ENCODE measurements around the gene HMGN4. TPM values are rescaled to one million over a fixed set of nuclear protein-coding genes. Genes with fewer than 3 reads are reported as not detected.
A peak's percentile ranks its signal among the peaks of the same experiment; 100 is the strongest.

Gene HMGN4
- total RNA-seq, 1 donor from 2014 or later: 59.5 TPM

DNA sequence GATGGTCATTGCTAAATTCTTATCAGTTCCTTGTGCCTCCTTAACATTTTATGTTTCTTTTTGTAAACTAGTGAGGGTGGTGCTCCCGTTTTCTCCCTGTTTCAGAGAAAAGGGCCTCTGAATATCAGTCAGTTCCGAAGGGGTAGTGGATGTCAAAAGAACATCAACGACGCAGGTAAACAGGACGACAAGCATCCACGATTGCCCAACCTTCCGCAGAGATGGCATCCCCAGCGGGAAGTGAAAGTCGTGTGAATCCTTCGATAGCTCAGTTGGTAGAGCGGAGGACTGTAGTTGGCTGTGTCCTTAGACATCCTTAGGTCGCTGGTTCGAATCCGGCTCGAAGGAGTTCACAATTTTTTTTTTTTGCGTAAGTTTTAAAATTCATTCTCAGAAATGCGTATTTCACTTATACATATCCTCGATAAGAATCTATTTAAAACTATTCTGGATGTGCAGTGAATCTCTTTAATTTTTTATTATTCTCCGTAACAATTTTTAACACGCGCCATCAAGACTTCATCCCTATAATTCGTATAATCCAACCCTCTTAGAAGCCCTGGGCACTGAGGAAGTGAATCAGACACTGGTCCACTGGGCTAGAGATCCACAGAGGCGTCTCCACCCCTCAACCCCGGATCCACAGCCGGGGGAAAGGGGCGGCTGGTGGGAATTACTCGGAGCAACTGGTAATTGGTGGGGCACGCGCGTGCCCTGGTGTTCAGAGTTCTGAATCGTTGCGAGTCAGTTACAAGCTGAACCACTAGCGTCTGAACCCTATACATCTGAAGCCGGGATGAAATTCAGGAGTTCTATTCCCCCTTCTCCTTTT is 30.7 kb downstream of the HMGN4 start:
- Histone ChIP-seq H3K4me3 (ENCODE audit: low read depth, low read length) (peak overlapping the region; percentile 45), H3K27me3 (ENCODE audit: control insufficient read depth, insufficient read depth, low read length) (no peaks in the 10 kb centered on the region), H3K36me3 (ENCODE audit: control insufficient read depth, insufficient read depth, low read length) (no peaks in the 10 kb centered on the region)
- DNase-seq (ENCODE audit: low read depth) (peak; percentile 89), FAIRE-seq (no peak)
- peak; percentile 29 for TF ChIP-seq CTCF (IDR thresholded peaks at IDR 0.05; ENCODE audit: insufficient read depth, low read length, severe bottlenecking)

- Histone ChIP-seq H3K4me3 (ENCODE audit: low read depth, low read length) (peak overlapping the region; percentile 36), H3K36me3 (ENCODE audit: control insufficient read depth, insufficient read depth, low read length) (no peaks in the 10 kb centered on the region), H3K27me3 (ENCODE audit: control insufficient read depth, insufficient read depth, low read length) (no peaks in the 10 kb centered on the region)
- no peak for TF ChIP-seq CTCF (IDR thresholded peaks at IDR 0.05; ENCODE audit: insufficient read depth, low read length, severe bottlenecking)
- no peak for FAIRE-seq
- DNase-seq (ENCODE audit: low read depth): no peak
Measured at GRCh38 chr6:26569433-26569764, 31.2 kb downstream of the HMGN4 start.

DNA sequence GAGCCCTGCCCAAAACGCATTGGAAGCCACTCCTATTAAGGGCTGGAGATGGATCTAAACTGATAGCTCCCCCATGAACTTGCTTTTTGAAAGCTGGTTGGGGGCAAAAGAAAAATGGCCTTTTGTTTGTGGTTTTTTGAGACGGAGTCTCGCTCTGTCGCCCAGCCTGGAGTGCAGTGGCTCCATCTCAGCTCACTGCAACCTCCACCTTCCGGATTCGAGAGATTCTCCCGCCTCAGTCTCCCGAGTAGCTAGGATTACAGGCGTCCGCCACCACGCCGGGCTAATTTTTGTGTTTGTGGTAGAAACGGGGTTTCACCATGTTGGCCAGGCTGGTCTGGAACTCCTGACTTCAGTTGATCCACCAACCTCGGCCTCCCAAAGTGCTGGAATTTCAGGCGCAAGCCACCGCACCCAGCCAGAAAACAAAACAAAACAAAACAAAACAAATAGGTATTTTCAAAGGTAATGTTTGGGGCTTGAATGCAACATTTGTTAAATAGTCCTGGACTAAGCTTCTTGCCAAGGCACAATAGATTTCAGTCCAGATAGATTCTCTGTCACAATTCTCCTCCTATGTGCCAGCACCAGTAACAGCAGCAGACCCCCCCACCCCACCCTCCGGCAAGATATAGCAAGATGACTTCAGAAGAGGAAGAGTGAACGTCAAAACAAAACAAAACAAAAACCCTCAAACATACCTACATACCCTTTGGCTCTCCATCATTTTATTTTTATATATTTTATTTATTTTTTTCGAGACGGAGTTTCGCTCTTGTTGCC is 32.1 kb downstream of the HMGN4 start:
- TF ChIP-seq CTCF (IDR thresholded peaks at IDR 0.05; ENCODE audit: insufficient read depth, low read length, severe bottlenecking): no peak
- FAIRE-seq (no peak), DNase-seq (ENCODE audit: low read depth) (no peak)
- H3K36me3 ChIP-seq (ENCODE audit: control insufficient read depth, insufficient read depth, low read length): no peaks in the 10 kb centered on the region
- H3K27me3 ChIP-seq (ENCODE audit: control insufficient read depth, insufficient read depth, low read length): no peaks in the 10 kb centered on the region
- H3K4me3 ChIP-seq (ENCODE audit: low read depth, low read length): no peak overlapping the region

DNA sequence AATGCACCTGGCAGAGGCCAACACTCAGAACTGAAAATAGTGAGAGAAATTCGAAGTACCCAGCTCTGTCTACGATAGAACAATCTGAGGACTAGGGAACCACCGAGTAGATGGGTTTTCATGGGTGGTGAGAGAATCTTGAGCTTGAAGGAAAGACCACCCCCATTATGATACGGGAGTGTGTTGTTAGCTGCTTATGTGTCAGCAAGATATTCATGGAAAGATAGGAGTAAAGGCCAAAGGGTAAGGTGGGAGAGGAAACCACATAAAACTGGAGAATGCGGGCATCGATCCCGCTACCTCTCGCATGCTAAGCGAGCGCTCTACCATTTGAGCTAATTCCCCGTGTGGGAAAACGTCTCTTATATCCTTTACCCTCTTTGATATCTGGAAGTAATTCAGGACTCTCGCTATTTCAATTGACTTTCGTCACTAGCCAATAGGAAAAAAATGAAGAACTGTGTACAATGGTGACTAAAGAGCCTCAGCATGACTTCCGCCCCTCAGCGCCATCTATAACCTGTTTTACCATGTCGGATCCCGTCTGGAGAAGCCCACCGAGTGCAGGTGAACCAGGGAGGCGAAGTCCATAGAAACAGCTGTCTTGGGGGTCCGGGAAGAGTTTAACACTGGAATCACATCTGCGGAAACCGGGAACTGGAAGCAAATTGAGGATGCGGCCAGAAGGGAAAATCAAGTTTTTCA is 33.6 kb downstream of the HMGN4 start:
- no peaks in the 10 kb centered on the region for H3K27me3 ChIP-seq (ENCODE audit: control insufficient read depth, insufficient read depth, low read length)
- FAIRE-seq: no peak
- TF ChIP-seq CTCF (IDR thresholded peaks at IDR 0.05; ENCODE audit: insufficient read depth, low read length, severe bottlenecking): no peak
- peak overlapping the region; percentile 64 for H3K4me3 ChIP-seq (ENCODE audit: low read depth, low read length)
- DNase-seq (ENCODE audit: low read depth): peak; percentile 94
- H3K36me3 ChIP-seq (ENCODE audit: control insufficient read depth, insufficient read depth, low read length): no peaks in the 10 kb centered on the region

DNA sequence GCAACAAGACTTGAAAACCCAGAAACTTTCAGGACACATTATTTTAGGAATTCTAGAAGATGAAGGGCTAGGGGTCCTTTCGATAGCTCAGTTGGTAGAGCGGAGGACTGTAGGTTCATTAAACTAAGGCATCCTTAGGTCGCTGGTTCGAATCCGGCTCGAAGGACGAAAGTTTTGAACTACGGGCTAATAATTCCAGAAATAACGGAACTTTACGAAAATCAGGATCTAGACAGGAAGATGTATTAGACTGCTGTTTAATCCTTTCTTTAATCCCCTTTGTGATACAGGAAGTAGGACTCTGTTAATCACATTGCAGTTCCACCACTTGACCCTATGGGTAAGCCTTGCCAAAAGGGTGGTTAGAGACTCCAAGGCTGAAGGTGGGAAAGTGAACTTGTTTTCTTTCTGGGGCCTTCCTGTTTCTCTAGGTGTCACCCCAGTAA is 37.4 kb downstream of the HMGN4 start:
- FAIRE-seq (no peak), DNase-seq (ENCODE audit: low read depth) (peak; percentile 46)
- Histone ChIP-seq H3K4me3 (ENCODE audit: low read depth, low read length) (no peak overlapping the region), H3K36me3 (ENCODE audit: control insufficient read depth, insufficient read depth, low read length) (no peaks in the 10 kb centered on the region), H3K27me3 (ENCODE audit: control insufficient read depth, insufficient read depth, low read length) (no peaks in the 10 kb centered on the region)
- TF ChIP-seq CTCF (IDR thresholded peaks at IDR 0.05; ENCODE audit: insufficient read depth, low read length, severe bottlenecking): no peak
